IgD-negative memory B cell (primary cell): ENCODE measurements around the gene TFPT. TPM values are rescaled to one million over a fixed set of nuclear protein-coding genes. Genes with fewer than 3 reads are reported as not detected.

Source experiments
- H3K27ac Mint-ChIP-seq, 3 donors: one replicate each; pipeline ENCODE4 v1.8.0; 2020 to 2022; ENCODE audit warnings: mild to moderate bottlenecking in 3 of 3, mixed read lengths in 3 of 3, moderate library complexity in 1 of 3
- H3K27me3 Mint-ChIP-seq: one replicate; pipeline ENCODE4 v1.8.0; 2021; ENCODE audit warnings: mixed read lengths
- H3K36me3 Mint-ChIP-seq: one replicate; pipeline ENCODE4 v1.8.0; 2020; ENCODE audit warnings: mild to moderate bottlenecking, mixed read lengths
- H3K4me1 Mint-ChIP-seq, 3 donors: one replicate each; pipeline ENCODE4 v1.8.0; 2020 to 2022; ENCODE audit warnings: mixed read lengths in 3 of 3, mild to moderate bottlenecking in 1 of 3
- H3K4me3 Mint-ChIP-seq, 4 donors: one replicate each; pipeline ENCODE4 v1.8.0; 2020 to 2022; ENCODE audit warnings: mild to moderate bottlenecking in 4 of 4, mixed read lengths in 4 of 4, moderate library complexity in 3 of 4
- H3K9me3 Mint-ChIP-seq, 3 donors: one replicate each; pipeline ENCODE4 v1.8.0; 2020 to 2021; ENCODE audit warnings: mixed read lengths in 3 of 3, mild to moderate bottlenecking in 1 of 3
- polyA plus RNA-seq: library from polyadenylated mRNA; unstranded; fragments of 300-500 nt; fragmentation: Illumina TruSeq; gene quantifications from one replicate; pipeline ENCODE4 v1.2.3, GENCODE V29; 2021

Gene TFPT, protein sequence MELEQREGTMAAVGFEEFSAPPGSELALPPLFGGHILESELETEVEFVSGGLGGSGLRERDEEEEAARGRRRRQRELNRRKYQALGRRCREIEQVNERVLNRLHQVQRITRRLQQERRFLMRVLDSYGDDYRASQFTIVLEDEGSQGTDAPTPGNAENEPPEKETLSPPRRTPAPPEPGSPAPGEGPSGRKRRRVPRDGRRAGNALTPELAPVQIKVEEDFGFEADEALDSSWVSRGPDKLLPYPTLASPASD
- 11.9 TPM for polyA plus RNA-seq

DNA sequence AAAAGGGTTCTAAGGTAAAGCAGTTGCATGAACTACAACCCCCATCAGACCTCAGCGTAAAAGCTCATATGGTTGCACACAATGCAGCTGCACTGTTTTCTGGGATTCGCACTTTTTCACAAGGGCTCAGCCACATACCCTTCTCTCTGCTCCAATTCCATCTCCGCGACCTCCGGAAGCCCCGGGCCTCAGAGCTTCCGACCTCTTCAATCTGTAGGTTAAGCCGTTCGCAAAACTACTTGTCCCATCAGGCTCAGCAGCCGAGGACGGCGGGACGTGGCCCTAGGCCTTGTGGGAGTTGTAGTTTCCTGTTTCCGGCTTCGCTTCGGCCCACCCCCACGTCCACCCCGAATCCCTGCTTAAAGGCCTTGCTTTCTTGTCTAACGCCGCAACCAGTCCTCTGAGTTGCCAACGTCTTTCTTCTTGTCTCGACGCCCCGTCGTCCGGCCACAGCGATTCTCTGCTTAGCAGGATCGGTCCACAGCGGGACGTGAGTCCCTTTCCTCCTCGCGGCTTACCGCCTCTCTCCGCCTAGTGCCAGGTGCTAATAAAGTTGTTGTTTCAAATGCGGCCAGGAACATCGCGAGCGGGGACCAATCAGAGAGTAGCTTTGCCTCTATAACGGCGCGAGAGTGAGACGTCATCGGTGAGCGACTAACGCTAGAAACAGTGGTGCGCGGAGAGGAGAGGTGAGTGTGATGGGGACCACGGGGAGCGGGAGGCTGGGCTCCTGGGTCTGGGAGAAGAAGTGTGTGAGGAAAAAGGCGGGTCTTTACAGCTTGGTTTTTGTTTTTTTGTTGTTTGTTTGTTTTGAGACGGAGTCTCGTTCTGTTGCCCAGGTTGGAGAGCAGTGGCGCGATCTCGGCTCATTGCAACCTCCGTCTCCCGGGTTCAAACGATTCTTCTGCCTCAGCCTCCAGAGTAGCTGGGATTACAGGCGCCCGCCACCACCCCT, at the start of gene TFPT, which contains the start of gene PRPF31:
TSS of gene TFPT (minus strand) at position 549 of the 955 bp plus-strand sequence. CDS start at position 161, 388 bp downstream.
TSS of gene PRPF31 (plus strand) at position 646 of the 955 bp plus-strand sequence. CDS start 2,525 bp downstream, outside the sequence.
- Mint-ChIP-seq H3K27ac (peak within 1 kb of the TSS; percentile 80 to 99 (median 94)), H3K9me3 (no peaks in the 10 kb centered on the region), H3K4me1 (peaks cover 11 to 26% (median 19%) of the 10 kb centered on the region in 3 donors), H3K27me3 (peaks cover 5% of the 10 kb centered on the region), H3K36me3 (peaks cover 9% of the 10 kb centered on the region), H3K4me3 (peak within 1 kb of the TSS; percentile 81 to 98 (median 94))

DNA sequence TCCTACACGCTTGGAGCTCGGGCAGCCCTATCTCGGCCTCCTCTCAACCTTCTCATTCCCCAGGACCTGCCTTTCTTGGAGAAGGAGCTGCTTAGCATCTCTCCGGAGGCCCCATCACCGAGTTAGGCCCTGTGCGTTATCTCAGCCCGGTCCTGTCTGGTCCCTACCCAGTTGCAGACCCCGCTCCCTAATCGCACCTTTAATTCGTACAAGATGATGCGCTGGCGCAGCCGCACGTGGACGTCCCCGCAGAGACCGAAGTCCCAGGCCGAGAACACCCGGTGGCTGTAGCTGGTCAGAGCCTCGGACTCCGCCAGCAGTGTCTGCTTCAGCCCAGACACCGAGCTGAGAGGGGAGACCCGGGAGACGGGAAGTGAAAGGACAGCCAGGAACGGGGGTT, 49.8 kb upstream of the TFPT start:
- Mint-ChIP-seq H3K27ac (peak overlapping the region in 1 of 3 donors; percentile 90), H3K36me3 (no peaks in the 10 kb centered on the region), H3K4me1 (peaks cover 9 to 13% (median 10%) of the 10 kb centered on the region in 3 donors), H3K4me3 (peak overlapping the region in 2 of 4 donors; percentile 49 to 63), H3K27me3 (peaks cover 14% of the 10 kb centered on the region), H3K9me3 (no peaks in the 10 kb centered on the region)

DNA sequence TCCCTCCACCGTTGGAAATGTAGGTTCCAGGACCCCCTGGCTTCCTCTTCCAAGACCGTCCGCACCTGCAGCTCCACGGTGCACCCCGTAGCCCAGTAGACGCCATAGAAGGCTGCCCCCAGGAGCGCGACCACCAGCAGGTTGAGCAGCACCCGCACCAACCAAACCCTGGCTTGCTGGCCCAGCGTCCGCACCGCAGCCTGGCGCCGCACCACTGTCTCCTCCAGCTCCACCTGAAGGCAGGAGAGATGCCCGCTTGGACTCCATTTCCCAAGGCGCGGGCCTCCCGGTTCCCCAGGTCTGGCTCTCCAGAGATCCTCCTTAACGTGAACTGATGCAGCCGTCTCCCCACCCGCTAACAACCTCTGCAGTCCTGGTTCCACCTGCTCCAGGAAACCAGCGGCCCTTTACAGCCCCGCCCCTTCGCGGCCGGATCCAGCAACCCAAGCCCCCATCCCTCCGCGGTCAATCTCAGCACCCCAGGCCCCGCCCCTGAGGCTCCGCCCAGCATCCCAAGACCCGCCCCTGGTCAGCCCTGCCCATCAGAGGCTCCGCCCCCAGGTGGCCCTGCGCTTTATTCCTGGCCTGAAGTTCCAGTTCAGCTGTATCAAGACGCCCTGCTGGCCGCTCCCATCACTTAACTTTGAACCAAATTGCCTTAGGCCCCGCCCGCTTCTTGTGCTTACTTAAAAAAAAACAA, 49.1 kb upstream of the TFPT start:
- peak overlapping the region in 1 of 4 donors; percentile 63 for H3K4me3 Mint-ChIP-seq
- H3K36me3 Mint-ChIP-seq, result no peaks in the 10 kb centered on the region
- H3K9me3 Mint-ChIP-seq, result no peaks in the 10 kb centered on the region
- peaks cover 14% of the 10 kb centered on the region for H3K27me3 Mint-ChIP-seq
- H3K27ac Mint-ChIP-seq, result peak overlapping the region in 1 of 3 donors; percentile 90
- H3K4me1 Mint-ChIP-seq, result peaks cover 15 to 19% (median 15%) of the 10 kb centered on the region in 3 donors

DNA sequence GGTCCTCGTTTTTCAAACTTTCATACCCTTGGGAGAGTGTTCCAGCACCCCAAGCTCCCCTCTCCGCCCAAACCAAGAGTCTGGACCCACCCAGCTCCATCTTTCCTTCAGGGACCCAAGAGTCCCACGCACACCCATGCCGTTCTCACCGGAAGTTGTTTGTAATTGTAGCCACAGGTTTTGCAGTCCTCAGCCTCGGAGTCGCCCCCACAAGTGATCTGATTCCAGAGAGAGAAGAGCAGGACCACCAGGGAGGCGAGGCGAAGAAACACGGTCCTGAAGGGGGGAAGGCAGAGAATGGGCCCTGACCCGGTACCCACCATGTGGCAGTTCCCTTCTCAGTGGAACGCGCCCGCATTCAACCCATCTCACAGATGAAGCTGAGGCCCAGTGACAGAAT, 47.4 kb upstream of the TFPT start:
- H3K9me3 Mint-ChIP-seq, result no peaks in the 10 kb centered on the region
- peak overlapping the region in 3 of 4 donors; percentile 86 to 96 (median 93) for H3K4me3 Mint-ChIP-seq
- no peaks in the 10 kb centered on the region for H3K36me3 Mint-ChIP-seq
- H3K4me1 Mint-ChIP-seq, result peaks cover 16 to 26% (median 21%) of the 10 kb centered on the region in 3 donors
- H3K27me3 Mint-ChIP-seq, result peaks cover 14% of the 10 kb centered on the region
- H3K27ac Mint-ChIP-seq, result peak overlapping the region in 1 of 3 donors; percentile 77

DNA sequence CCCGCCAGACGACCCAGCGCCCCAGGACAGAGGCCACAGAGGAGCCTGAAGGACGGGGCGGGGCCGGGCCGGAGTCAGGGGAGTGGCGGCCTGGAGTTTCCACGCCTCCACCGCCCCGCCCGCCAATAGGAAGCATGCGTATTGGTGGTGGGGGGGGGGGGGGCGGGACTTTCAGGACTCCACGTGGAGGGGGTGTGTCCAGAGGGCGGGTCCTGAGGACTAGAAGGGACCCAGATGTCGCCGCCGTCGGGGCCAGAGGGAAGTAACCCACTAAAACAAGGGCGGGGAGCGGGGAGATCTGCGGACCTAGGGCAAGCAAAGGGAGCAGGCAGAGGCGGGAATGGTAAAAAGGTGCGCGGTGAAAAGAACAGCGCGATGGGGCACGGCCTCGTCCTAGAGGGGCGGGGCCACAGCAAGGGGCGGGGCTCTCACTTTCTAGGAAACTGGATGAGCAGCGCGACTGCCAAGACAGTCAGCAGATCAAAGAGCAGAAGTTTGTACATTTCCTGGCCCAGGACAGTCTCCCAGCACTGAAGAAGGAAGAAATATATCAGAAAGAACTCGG, 46.9 kb upstream of the TFPT start:
- H3K4me3 Mint-ChIP-seq, result peak overlapping the region; percentile 87 to 96 (median 92)
- peak overlapping the region; percentile 73 to 77 (median 74) for H3K27ac Mint-ChIP-seq
- H3K9me3 Mint-ChIP-seq, result no peaks in the 10 kb centered on the region
- H3K4me1 Mint-ChIP-seq, result peaks cover 16 to 26% (median 21%) of the 10 kb centered on the region in 3 donors
- H3K27me3 Mint-ChIP-seq, result peaks cover 14% of the 10 kb centered on the region
- H3K36me3 Mint-ChIP-seq, result no peaks in the 10 kb centered on the region

DNA sequence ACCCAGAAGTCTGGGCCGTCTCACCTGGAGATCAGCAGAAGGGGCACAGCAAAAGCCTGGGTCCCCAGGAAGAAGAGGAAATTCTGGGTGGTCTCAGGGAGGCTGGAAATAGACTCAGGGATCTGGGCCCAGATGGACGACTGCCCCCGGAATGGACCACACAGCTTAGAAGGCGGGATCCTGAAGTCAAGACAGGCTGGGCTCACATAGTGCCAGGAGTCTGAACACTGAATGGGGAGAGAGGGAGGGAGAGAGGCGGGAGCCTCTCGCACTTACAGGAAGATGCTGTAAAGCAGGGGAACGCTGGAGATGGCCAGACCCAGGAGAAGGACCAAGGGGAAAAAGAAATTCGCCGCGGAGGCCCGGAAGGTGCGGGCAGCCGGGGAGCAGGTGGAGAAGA, 45.4 kb upstream of the TFPT start:
- H3K27ac Mint-ChIP-seq, result peak overlapping the region in 2 of 3 donors; percentile 93 to 99
- H3K36me3 Mint-ChIP-seq, result peaks cover 2% of the 10 kb centered on the region
- no peaks in the 10 kb centered on the region for H3K9me3 Mint-ChIP-seq
- peak overlapping the region; percentile 9 to 100 (median 80) for H3K4me3 Mint-ChIP-seq
- peaks cover 13% of the 10 kb centered on the region for H3K27me3 Mint-ChIP-seq
- H3K4me1 Mint-ChIP-seq, result peaks cover 16 to 29% (median 24%) of the 10 kb centered on the region in 3 donors

DNA sequence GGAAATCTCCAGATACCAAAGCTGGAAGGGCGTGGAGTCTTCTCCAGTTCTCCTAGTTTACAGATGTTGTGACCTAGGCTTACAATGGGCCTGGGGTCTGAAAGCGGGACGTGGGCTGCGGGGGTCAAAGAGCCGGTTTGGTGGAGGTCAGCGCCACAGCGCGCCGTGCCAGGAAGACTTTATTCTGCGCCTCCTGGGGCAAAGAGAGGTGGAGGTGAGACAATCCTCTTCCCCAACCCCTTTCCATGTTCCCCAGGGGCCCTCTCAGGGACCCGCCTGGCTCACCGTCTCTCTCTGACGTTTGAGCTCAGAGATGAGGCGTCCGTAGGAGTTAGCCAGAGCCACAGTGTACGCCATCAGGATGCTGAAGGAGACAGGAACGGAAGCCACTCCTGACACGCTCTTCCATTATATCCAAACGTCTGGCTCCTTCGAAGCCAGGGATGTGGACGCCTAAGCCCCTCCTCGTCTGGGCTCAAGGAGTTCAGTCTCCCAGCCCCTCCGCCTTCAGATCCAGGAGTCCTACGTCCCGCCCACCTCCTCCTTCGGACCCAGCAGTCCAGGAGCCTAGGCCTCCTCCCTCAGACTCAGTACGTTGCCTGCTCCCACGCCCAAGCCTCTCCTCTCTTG, 44.8 kb upstream of the TFPT start:
- H3K27me3 Mint-ChIP-seq, result peaks cover 9% of the 10 kb centered on the region
- H3K9me3 Mint-ChIP-seq, result no peaks in the 10 kb centered on the region
- peaks cover 16 to 29% (median 24%) of the 10 kb centered on the region in 3 donors for H3K4me1 Mint-ChIP-seq
- H3K4me3 Mint-ChIP-seq, result peak overlapping the region; percentile 96 to 100 (median 98)
- H3K36me3 Mint-ChIP-seq, result peaks cover 2% of the 10 kb centered on the region
- H3K27ac Mint-ChIP-seq, result peak overlapping the region; percentile 93 to 99 (median 99)

DNA sequence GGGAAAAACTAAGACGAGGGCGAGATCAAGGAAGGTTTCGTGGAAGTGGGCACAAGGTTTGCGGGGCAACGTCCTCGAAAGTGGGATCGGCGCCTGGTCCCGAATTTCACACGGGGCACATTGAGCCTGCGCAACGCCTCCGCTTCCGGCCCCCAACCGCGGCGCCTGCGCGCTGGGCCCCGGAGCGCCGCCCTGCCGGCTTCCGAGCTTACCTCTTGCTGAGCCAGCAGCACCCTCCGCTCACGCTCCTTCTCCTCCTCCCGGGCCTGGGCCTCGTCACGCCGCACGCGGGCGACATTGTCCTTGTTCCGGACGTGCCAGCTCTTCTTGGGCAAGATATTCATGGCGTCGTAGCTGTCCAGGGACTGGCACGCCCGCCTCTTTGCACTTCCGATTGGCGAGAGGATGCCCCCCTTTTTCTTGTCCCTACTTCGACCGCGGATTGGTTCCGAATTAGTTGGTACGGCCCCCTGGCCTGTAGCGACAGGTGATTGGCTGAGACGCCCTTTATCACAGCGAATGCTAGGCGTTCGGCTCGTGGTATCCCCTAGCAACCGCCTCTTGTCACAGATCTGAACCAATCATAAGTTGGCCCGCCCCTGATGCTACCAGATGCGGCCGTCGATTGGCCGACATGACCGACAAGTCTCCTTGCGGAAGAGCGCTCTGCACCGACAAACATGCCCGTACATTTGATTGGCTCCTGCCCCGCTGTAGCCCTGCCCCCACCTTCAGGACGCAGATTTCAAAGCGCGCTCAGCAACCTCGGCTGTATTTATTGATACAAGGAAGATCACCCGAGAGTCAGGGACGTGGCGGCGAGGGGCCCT, 44.1 kb upstream of the TFPT start, which contains the start of gene LENG1:
TSS of gene LENG1 (minus strand) at position 370 of the 830 bp plus-strand sequence. CDS start at position 344, 26 bp downstream.
- peaks cover 2% of the 10 kb centered on the region for H3K36me3 Mint-ChIP-seq
- peaks cover 4% of the 10 kb centered on the region for H3K27me3 Mint-ChIP-seq
- peak within 1 kb of the TSS; percentile 96 to 100 (median 98) for H3K4me3 Mint-ChIP-seq
- no peaks in the 10 kb centered on the region for H3K9me3 Mint-ChIP-seq
- peaks cover 16 to 32% (median 24%) of the 10 kb centered on the region in 3 donors for H3K4me1 Mint-ChIP-seq
- peak within 1 kb of the TSS; percentile 93 to 99 (median 99) for H3K27ac Mint-ChIP-seq

DNA sequence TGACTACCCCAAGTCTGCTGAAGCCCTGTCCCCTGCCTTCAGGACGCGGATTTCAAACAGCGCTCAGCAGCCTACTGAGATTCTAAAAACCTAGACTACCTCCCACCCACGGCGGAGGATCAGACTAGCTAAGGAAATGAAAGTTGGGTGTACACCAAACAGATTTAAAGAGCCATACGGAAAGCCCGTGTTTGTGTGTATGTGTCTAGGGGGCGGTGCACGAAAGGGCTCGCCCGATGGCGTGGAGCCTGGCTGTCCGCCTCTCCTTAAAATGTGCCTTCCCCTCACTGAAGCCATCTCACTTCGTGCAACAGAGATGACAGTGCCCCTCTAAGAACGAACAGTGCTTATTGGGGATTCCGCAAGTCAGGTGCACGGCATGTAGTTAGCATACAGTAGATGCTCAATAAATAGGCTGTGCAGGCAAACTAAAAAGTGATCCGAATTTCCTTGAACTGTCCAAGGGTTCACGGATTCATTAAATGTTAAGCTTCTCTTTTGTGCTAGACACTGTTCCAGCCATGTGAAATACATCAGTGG, 43.4 kb upstream of the TFPT start:
- Mint-ChIP-seq H3K27ac (peak overlapping the region; percentile 93 to 99 (median 99)), H3K27me3 (no peaks in the 10 kb centered on the region), H3K36me3 (peaks cover 2% of the 10 kb centered on the region), H3K9me3 (no peaks in the 10 kb centered on the region), H3K4me1 (peaks cover 16 to 32% (median 24%) of the 10 kb centered on the region in 3 donors), H3K4me3 (peak overlapping the region; percentile 96 to 100 (median 98))

DNA sequence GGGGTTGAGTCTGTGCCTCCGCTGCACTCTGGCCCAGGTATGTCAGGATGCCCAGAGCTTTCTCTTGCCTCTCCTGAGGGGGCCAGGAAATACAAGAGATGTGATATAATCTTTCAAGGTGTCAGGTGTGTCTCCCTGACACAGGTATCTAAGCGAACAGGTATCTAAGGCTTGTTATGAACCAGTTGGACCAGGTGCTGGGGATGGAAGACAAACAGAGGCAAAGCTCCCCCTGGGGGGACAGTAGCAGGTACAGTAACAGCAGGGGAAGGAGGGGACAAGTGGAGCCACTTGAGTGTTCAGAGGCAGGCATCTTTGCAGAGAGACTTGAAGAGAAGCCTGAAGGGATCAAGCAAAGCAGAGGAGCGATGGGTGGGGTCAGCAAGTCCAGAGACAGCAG, 41.5 kb upstream of the TFPT start:
- H3K27me3 Mint-ChIP-seq, result no peaks in the 10 kb centered on the region
- no peaks in the 10 kb centered on the region for H3K9me3 Mint-ChIP-seq
- H3K4me3 Mint-ChIP-seq, result peak overlapping the region in 1 of 4 donors; percentile 76
- peaks cover 8 to 25% (median 21%) of the 10 kb centered on the region in 3 donors for H3K4me1 Mint-ChIP-seq
- peaks cover 2% of the 10 kb centered on the region for H3K36me3 Mint-ChIP-seq
- H3K27ac Mint-ChIP-seq, result peak overlapping the region in 2 of 3 donors; percentile 80 to 93

DNA sequence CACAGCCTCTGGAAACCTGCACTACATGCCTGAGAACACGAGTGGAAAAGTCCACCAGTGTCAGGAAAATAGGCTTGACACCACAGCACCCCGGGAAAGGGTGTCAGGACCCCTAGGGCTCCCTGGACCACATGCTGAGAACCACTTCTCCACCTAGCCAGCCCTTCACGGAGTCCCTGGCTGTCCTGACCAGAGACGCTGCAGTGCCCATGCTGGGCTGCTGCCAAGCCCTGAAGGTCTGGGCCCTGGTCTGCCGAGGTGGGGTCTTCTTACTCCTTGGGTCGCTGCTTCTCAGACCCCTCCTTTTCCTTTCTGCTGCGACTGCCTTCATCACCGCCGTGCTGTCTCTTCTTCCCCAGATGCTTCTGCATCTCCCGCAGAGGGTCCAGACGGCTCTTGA, 41.0 kb upstream of the TFPT start:
- Mint-ChIP-seq H3K36me3 (peaks cover 2% of the 10 kb centered on the region), H3K27me3 (no peaks in the 10 kb centered on the region), H3K27ac (peak overlapping the region in 1 of 3 donors; percentile 93), H3K4me1 (peaks cover 8 to 25% (median 21%) of the 10 kb centered on the region in 3 donors), H3K4me3 (peak overlapping the region in 1 of 4 donors; percentile 76), H3K9me3 (no peaks in the 10 kb centered on the region)

DNA sequence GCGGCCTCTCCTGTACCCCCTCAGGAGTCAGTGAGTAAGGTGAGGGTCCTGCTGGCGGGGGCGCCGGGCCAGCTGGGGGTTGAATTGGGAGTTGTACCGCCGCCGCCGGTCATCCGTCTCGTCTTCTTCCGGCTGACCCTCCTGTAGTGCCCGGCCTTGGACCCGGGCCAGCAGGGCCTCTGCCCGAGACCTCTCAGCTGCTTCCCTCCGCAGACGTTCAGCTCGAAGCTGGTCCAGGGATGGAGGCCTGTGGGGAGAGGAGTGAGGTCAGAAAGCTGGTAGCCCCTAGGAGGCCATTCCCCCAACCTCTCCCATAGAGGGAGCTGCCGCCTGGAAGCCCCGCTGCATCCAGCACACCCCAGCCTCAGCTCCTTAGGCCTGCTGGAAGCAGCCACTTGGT, 40.2 kb upstream of the TFPT start:
- no peaks in the 10 kb centered on the region for H3K9me3 Mint-ChIP-seq
- H3K4me1 Mint-ChIP-seq, result peaks cover 8 to 21% (median 21%) of the 10 kb centered on the region in 3 donors
- H3K36me3 Mint-ChIP-seq, result peaks cover 2% of the 10 kb centered on the region
- peak overlapping the region in 1 of 4 donors; percentile 26 for H3K4me3 Mint-ChIP-seq
- H3K27ac Mint-ChIP-seq, result peak overlapping the region in 1 of 3 donors; percentile 93
- H3K27me3 Mint-ChIP-seq, result no peaks in the 10 kb centered on the region
